ENCODE data around the gene PRR20G. TPM values are rescaled to one million over a fixed set of nuclear protein-coding genes. Genes with fewer than 3 reads are reported as not detected.

The PRR20G gene
- total and polyA plus RNA-seq, 9 of the 15 experiments (the other 6 are each of a cell fraction or from before 2014, with no cell fraction given): not detected

DNA sequence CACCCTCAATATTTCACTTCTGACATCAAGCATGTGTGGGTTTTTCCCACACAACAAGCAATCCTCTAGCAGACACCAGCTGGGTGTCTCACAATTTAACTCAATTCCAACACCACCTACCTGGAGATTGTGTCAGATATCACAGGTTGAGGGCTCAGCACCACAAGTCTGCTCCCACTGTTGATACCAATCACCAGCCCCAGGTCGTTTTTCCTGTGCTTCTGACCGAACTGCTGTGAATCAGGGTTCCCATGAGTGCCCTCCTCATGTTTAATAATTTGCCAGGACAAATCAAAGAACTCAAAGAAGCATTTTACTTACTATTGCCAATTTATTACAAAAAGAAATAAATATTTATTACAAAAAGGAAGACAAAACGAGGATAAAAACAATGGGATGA, 25.0 kb upstream of the PRR20G start:
- Histone ChIP-seq H3K36me3 (ENCODE audit: control insufficient read depth, insufficient read depth, low read length) (no peaks in the 10 kb centered on the region), H3K4me3 (no peak overlapping the region), H3K27me3 (ENCODE audit: control insufficient read depth in 2 of 2, insufficient read depth in 2 of 2, low read length in 2 of 2) (no peaks in the 10 kb centered on the region; a peak in 1 of 5 replicates), H3K9me1 (ENCODE audit: control insufficient read depth, insufficient read depth, low read length) (no peaks in the 10 kb centered on the region), H2AFZ (ENCODE audit: low read depth, low read length) (no peak overlapping the region), H3K4me2 (ENCODE audit: insufficient read depth, low read length) (no peak overlapping the region), H3K79me2 (ENCODE audit: control insufficient read depth, insufficient read depth, low read length) (no peaks in the 10 kb centered on the region), H3K27ac (ENCODE audit: extremely low read depth, low read depth, low read length) (no peak overlapping the region), H3K9me3 (replicated peaks; ENCODE audit: control insufficient read depth, insufficient read depth, low read depth, low read length) (no peaks in the 10 kb centered on the region), H3K4me1 (replicated peaks in 1 of 2; ENCODE audit: control insufficient read depth in 2 of 2, insufficient read depth in 2 of 2, low read length in 2 of 2) (no peaks in the 10 kb centered on the region), H4K20me1 (replicated peaks; ENCODE audit: control insufficient read depth, insufficient read depth, low read length) (no peaks in the 10 kb centered on the region), H3K9ac (ENCODE audit: insufficient read depth in 1 of 2, low read depth in 2 of 2, low read length in 2 of 2) (no peak overlapping the region)
- CTCF ChIA-PET (ENCODE audit: low intra/inter-chr PET ratio): no interaction called here
- intact Hi-C loops (cut with micrococcal nuclease) (no loop called here), in situ Hi-C loops (cut with MboI) (no loop called here)
- DNase-seq (ENCODE audit: extremely low read depth in 1 of 4, low spot score in 3 of 4): no peak
- 0% methylated on average over 3 of the region's 3 CpGs for WGBS (ENCODE audit: insufficient coverage, low coverage, missing lambda C conversion rate)
- BruUV-seq (replicated peaks): no TSS peak
- POLR2A ChIA-PET: no interaction called here
- ATAC-seq: no peak
- no peak for FAIRE-seq
- no peak for TF ChIP-seq EGR1 (conservative IDR thresholded peaks at IDR 0.05)
- TF ChIP-seq, protein P1, sequence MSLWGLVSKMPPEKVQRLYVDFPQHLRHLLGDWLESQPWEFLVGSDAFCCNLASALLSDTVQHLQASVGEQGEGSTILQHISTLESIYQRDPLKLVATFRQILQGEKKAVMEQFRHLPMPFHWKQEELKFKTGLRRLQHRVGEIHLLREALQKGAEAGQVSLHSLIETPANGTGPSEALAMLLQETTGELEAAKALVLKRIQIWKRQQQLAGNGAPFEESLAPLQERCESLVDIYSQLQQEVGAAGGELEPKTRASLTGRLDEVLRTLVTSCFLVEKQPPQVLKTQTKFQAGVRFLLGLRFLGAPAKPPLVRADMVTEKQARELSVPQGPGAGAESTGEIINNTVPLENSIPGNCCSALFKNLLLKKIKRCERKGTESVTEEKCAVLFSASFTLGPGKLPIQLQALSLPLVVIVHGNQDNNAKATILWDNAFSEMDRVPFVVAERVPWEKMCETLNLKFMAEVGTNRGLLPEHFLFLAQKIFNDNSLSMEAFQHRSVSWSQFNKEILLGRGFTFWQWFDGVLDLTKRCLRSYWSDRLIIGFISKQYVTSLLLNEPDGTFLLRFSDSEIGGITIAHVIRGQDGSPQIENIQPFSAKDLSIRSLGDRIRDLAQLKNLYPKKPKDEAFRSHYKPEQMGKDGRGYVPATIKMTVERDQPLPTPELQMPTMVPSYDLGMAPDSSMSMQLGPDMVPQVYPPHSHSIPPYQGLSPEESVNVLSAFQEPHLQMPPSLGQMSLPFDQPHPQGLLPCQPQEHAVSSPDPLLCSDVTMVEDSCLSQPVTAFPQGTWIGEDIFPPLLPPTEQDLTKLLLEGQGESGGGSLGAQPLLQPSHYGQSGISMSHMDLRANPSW (CRISPR knock-in tag; IDR thresholded peaks at IDR 0.05): no peak
- TF ChIP-seq, protein P2, sequence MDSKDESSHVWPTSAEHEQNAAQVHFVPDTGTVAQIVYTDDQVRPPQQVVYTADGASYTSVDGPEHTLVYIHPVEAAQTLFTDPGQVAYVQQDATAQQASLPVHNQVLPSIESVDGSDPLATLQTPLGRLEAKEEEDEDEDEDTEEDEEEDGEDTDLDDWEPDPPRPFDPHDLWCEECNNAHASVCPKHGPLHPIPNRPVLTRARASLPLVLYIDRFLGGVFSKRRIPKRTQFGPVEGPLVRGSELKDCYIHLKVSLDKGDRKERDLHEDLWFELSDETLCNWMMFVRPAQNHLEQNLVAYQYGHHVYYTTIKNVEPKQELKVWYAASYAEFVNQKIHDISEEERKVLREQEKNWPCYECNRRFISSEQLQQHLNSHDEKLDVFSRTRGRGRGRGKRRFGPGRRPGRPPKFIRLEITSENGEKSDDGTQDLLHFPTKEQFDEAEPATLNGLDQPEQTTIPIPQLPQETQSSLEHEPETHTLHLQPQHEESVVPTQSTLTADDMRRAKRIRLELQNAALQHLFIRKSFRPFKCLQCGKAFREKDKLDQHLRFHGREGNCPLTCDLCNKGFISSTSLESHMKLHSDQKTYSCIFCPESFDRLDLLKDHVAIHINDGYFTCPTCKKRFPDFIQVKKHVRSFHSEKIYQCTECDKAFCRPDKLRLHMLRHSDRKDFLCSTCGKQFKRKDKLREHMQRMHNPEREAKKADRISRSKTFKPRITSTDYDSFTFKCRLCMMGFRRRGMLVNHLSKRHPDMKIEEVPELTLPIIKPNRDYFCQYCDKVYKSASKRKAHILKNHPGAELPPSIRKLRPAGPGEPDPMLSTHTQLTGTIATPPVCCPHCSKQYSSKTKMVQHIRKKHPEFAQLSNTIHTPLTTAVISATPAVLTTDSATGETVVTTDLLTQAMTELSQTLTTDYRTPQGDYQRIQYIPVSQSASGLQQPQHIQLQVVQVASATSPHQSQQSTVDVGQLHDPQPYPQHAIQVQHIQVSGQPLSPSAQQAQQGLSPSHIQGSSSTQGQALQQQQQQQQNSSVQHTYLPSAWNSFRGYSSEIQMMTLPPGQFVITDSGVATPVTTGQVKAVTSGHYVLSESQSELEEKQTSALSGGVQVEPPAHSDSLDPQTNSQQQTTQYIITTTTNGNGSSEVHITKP (IDR thresholded peaks at IDR 0.05; ENCODE audit: partially characterized antibody): no peak
- TF ChIP-seq KDM2B (CRISPR knock-in tag; IDR thresholded peaks at IDR 0.05): no peak
- no peak for TF ChIP-seq XRCC5 (IDR thresholded peaks at IDR 0.05; ENCODE audit: low read depth, low read length)
- TF ChIP-seq, protein P3, sequence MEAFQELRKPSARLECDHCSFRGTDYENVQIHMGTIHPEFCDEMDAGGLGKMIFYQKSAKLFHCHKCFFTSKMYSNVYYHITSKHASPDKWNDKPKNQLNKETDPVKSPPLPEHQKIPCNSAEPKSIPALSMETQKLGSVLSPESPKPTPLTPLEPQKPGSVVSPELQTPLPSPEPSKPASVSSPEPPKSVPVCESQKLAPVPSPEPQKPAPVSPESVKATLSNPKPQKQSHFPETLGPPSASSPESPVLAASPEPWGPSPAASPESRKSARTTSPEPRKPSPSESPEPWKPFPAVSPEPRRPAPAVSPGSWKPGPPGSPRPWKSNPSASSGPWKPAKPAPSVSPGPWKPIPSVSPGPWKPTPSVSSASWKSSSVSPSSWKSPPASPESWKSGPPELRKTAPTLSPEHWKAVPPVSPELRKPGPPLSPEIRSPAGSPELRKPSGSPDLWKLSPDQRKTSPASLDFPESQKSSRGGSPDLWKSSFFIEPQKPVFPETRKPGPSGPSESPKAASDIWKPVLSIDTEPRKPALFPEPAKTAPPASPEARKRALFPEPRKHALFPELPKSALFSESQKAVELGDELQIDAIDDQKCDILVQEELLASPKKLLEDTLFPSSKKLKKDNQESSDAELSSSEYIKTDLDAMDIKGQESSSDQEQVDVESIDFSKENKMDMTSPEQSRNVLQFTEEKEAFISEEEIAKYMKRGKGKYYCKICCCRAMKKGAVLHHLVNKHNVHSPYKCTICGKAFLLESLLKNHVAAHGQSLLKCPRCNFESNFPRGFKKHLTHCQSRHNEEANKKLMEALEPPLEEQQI (IDR thresholded peaks at IDR 0.05): no peak
- TF ChIP-seq, protein P4, sequence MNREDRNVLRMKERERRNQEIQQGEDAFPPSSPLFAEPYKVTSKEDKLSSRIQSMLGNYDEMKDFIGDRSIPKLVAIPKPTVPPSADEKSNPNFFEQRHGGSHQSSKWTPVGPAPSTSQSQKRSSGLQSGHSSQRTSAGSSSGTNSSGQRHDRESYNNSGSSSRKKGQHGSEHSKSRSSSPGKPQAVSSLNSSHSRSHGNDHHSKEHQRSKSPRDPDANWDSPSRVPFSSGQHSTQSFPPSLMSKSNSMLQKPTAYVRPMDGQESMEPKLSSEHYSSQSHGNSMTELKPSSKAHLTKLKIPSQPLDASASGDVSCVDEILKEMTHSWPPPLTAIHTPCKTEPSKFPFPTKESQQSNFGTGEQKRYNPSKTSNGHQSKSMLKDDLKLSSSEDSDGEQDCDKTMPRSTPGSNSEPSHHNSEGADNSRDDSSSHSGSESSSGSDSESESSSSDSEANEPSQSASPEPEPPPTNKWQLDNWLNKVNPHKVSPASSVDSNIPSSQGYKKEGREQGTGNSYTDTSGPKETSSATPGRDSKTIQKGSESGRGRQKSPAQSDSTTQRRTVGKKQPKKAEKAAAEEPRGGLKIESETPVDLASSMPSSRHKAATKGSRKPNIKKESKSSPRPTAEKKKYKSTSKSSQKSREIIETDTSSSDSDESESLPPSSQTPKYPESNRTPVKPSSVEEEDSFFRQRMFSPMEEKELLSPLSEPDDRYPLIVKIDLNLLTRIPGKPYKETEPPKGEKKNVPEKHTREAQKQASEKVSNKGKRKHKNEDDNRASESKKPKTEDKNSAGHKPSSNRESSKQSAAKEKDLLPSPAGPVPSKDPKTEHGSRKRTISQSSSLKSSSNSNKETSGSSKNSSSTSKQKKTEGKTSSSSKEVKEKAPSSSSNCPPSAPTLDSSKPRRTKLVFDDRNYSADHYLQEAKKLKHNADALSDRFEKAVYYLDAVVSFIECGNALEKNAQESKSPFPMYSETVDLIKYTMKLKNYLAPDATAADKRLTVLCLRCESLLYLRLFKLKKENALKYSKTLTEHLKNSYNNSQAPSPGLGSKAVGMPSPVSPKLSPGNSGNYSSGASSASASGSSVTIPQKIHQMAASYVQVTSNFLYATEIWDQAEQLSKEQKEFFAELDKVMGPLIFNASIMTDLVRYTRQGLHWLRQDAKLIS (CRISPR knock-in tag; IDR thresholded peaks at IDR 0.05): no peak
- TF ChIP-seq, protein P5, sequence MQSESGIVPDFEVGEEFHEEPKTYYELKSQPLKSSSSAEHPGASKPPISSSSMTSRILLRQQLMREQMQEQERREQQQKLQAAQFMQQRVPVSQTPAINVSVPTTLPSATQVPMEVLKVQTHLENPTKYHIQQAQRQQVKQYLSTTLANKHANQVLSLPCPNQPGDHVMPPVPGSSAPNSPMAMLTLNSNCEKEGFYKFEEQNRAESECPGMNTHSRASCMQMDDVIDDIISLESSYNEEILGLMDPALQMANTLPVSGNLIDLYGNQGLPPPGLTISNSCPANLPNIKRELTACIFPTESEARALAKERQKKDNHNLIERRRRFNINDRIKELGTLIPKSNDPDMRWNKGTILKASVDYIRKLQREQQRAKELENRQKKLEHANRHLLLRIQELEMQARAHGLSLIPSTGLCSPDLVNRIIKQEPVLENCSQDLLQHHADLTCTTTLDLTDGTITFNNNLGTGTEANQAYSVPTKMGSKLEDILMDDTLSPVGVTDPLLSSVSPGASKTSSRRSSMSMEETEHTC (IDR thresholded peaks at IDR 0.05): no peak
